ENCODE data around the gene DSCAML1. TPM values are rescaled to one million over a fixed set of nuclear protein-coding genes. Genes with fewer than 3 reads are reported as not detected.
A peak's percentile ranks its signal among the peaks of the same experiment; 100 is the strongest.

Gene DSCAML1
- total RNA-seq, 2 experiments from 2014 or later = 0.29 to 0.67 TPM

DNA sequence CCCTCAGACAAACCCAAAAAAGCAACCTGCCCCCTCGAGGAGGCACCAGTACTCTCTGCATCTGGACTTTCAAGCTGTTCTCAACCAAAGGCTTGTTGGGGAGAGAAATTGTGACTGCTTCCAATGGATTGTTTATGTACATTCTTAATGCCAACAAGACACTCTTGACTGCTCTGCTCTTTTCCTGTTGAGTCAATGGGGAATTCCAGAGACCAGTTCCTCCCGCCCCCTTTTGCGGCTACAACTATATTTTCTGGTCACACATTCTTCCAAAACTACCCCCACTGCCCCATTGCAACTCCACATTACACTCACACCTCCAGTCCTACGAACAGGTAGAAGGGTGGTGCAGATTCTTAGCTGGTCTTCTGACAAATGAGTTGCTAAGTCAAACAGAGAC lies 187.0 kb downstream of the DSCAML1 start:
- CTCF ChIA-PET = interaction anchor here (1.3 to 3.6 kb wide), 2 partner anchors 11 to 184 kb away, joined by 4 to 20 read pairs; no protein-coding TSS in a partner anchor
- DNase-seq = peak; percentile 75
- Mint-ChIP-seq H3K9me3 (no peaks in the 10 kb centered on the region), H3K4me3 (no peak overlapping the region), H3K36me3 (no peaks in the 10 kb centered on the region), H3K4me1 (ENCODE audit: low read depth) (peaks cover 28% of the 10 kb centered on the region), H3K27me3 (peaks cover 6% of the 10 kb centered on the region), H3K27ac (no peak overlapping the region)
- POLR2A ChIA-PET = interaction anchor here (0.7 kb wide), 1 partner anchor 26 kb away, joined by 3 read pairs; no protein-coding TSS in a partner anchor
- intact Hi-C loops (cut with micrococcal nuclease) = loop anchor here (1.0 kb wide), 1 partner anchor 152 kb away; no protein-coding TSS in a partner anchor

DNA sequence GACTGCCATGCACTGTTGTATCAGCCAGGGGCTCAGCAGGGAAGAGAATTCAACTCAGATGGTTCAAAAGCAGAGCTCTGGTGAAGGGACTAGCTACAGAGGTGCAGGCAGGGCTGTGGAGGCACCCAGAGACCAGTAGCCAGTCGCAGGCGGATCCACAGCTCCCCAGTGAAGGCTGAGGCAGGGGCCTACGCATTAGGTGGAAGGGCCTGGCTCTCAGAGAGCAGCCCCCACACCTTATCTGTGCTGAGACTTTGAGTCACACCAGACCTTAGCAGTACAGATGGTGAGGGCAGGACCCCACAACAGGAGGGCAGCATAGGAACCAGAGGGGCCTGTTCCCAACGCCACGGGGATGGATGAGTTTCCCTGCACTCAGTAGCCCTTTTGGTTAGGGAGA lies 189.6 kb downstream of the DSCAML1 start:
- H3K36me3 Mint-ChIP-seq = no peaks in the 10 kb centered on the region
- no peak overlapping the region for H3K4me3 Mint-ChIP-seq
- peaks cover 28% of the 10 kb centered on the region for H3K4me1 Mint-ChIP-seq (ENCODE audit: low read depth)
- H3K27me3 Mint-ChIP-seq = no peaks in the 10 kb centered on the region
- intact Hi-C loops (cut with micrococcal nuclease) = no loop called here
- ChIA-PET CTCF (no interaction called here), POLR2A (no interaction called here)
- no peak overlapping the region for H3K27ac Mint-ChIP-seq
- no peaks in the 10 kb centered on the region for H3K9me3 Mint-ChIP-seq
- DNase-seq = no peak

GRCh38 chr11:117606790-117607189 lies 190.2 kb downstream of the DSCAML1 start:
- H3K27me3 Mint-ChIP-seq = no peaks in the 10 kb centered on the region
- intact Hi-C loops (cut with micrococcal nuclease) = no loop called here
- ChIA-PET POLR2A (no interaction called here), CTCF (no interaction called here)
- H3K4me1 Mint-ChIP-seq (ENCODE audit: low read depth) = peaks cover 28% of the 10 kb centered on the region
- no peaks in the 10 kb centered on the region for H3K9me3 Mint-ChIP-seq
- peak; percentile 22 for DNase-seq
- H3K36me3 Mint-ChIP-seq = no peaks in the 10 kb centered on the region
- H3K27ac Mint-ChIP-seq = no peak overlapping the region
- no peak overlapping the region for H3K4me3 Mint-ChIP-seq

- H3K27ac Mint-ChIP-seq = no peak overlapping the region
- DNase-seq = peak; percentile 34
Measured at GRCh38 chr11:117606211-117606610, 190.8 kb downstream of the DSCAML1 start.

DNA sequence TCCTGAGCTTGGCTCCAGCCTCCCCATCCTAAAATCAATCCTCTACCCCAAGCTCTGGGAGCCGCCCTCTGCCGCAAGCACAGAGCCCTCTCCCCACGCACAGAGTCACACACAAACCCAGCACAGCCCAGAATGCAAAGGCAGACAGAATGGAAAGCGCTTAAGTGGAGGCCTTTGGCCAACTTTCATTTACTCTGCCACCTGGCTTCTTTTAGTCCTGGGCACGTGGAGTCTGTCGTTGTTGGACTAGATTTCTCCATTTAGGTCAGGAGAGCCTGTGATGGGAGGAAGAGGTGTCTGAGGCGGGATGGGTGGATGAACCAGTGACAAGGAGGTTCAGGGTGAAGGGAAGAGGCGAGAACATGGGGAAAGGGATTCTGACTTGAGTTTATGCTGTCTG lies 191.7 kb downstream of the DSCAML1 start:
- Mint-ChIP-seq H3K27ac (no peak overlapping the region), H3K9me3 (no peaks in the 10 kb centered on the region), H3K36me3 (no peaks in the 10 kb centered on the region), H3K4me1 (ENCODE audit: low read depth) (peaks cover 23% of the 10 kb centered on the region), H3K27me3 (peaks cover 2% of the 10 kb centered on the region), H3K4me3 (no peak overlapping the region)
- DNase-seq = no peak
- intact Hi-C loops (cut with micrococcal nuclease) = no loop called here
- POLR2A ChIA-PET = no interaction called here
- CTCF ChIA-PET = interaction anchor here (1.0 kb wide), 1 partner anchor 180 kb away, joined by 4 read pairs; no protein-coding TSS in a partner anchor

More at GRCh38 chr11:117606211-117606610, 190.8 kb downstream of the DSCAML1 start:
- Mint-ChIP-seq H3K27me3 (no peaks in the 10 kb centered on the region), H3K36me3 (no peaks in the 10 kb centered on the region), H3K4me1 (ENCODE audit: low read depth) (peaks cover 28% of the 10 kb centered on the region), H3K9me3 (no peaks in the 10 kb centered on the region), H3K4me3 (no peak overlapping the region)
- CTCF ChIA-PET = interaction anchor here (1.0 kb wide), 1 partner anchor 180 kb away, joined by 4 read pairs; no protein-coding TSS in a partner anchor
- intact Hi-C loops (cut with micrococcal nuclease) = no loop called here
- POLR2A ChIA-PET = no interaction called here

DNA sequence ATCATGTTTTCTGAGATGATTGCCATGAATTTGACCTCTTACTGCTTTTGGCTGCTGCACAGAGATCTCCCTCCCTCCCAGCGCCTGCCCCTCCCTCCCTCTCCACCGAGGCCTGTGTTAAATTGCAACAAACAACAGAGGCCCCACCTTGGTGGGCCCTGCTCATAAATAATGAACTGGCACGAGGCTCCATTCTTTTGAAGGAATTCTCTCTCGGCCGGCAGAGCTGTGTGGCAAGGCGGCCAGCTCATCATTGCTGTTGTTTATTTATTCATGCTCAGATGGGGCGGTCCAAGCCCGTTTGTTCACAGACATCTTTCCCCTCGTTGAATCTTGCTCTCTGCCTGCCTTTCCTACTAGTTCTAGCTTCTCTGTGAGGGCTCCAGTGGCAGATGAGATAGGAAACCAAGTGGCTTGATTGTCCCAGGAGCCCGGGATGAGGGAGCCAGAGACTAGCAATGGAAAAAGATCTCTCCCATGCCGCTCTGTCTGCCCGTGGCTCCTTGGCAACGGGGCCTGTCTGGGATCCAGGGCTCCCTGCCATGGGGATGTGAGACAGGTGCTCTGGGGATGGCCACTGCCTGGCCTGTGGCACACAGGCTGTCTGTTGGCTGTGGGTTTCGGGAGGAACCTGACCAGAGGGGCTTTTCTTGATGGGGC lies 192.6 kb downstream of the DSCAML1 start:
- intact Hi-C loops (cut with micrococcal nuclease) = no loop called here
- ChIA-PET POLR2A (no interaction called here), CTCF (interaction anchor here (1.4 kb wide), 1 partner anchor 17 kb away, joined by 6 read pairs; no protein-coding TSS in a partner anchor)
- no peak for DNase-seq
- H3K27ac Mint-ChIP-seq = no peak overlapping the region
- H3K9me3 Mint-ChIP-seq = no peaks in the 10 kb centered on the region
- H3K4me3 Mint-ChIP-seq = no peak overlapping the region
- H3K4me1 Mint-ChIP-seq (ENCODE audit: low read depth) = peaks cover 15% of the 10 kb centered on the region
- peaks cover 8% of the 10 kb centered on the region for H3K27me3 Mint-ChIP-seq
- no peaks in the 10 kb centered on the region for H3K36me3 Mint-ChIP-seq

DNA sequence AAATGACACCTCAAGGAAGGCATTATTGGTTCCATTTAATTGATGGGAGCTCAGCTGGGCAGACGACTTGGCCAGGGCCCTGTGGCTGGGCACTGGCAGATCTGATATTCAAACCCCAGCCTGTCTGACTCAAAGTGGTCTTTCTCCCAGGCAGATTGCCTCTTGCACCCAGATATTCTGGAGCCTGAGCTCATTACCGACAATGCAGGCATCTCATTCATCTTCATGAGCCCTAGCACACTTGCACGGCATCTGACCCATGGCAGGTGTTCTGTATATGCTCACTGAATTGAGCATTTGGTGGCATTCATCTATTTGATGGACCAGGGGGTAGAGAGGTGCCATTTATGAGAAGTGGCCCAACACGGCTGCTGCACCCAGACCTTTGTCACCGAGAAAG lies 193.1 kb downstream of the DSCAML1 start:
- intact Hi-C loops (cut with micrococcal nuclease) = no loop called here
- Mint-ChIP-seq H3K27ac (no peak overlapping the region), H3K4me3 (no peak overlapping the region), H3K9me3 (no peaks in the 10 kb centered on the region), H3K4me1 (ENCODE audit: low read depth) (peaks cover 14% of the 10 kb centered on the region), H3K36me3 (no peaks in the 10 kb centered on the region), H3K27me3 (peaks cover 12% of the 10 kb centered on the region)
- no peak for DNase-seq
- ChIA-PET POLR2A (no interaction called here), CTCF (interaction anchor here (0.7 to 1.4 kb wide), 2 partner anchors 17 to 178 kb away, joined by 3 to 6 read pairs; no protein-coding TSS in a partner anchor)

- no peak for DNase-seq
- CTCF ChIA-PET = no interaction called here
- Mint-ChIP-seq H3K4me1 (ENCODE audit: low read depth) (peaks cover 2% of the 10 kb centered on the region), H3K9me3 (no peaks in the 10 kb centered on the region), H3K4me3 (no peak overlapping the region), H3K27me3 (peaks cover 20% of the 10 kb centered on the region), H3K36me3 (no peaks in the 10 kb centered on the region), H3K27ac (no peak overlapping the region)
- POLR2A ChIA-PET = no interaction called here
- intact Hi-C loops (cut with micrococcal nuclease) = no loop called here
Measured at GRCh38 chr11:117601006-117601708, 195.9 kb downstream of the DSCAML1 start.

DNA sequence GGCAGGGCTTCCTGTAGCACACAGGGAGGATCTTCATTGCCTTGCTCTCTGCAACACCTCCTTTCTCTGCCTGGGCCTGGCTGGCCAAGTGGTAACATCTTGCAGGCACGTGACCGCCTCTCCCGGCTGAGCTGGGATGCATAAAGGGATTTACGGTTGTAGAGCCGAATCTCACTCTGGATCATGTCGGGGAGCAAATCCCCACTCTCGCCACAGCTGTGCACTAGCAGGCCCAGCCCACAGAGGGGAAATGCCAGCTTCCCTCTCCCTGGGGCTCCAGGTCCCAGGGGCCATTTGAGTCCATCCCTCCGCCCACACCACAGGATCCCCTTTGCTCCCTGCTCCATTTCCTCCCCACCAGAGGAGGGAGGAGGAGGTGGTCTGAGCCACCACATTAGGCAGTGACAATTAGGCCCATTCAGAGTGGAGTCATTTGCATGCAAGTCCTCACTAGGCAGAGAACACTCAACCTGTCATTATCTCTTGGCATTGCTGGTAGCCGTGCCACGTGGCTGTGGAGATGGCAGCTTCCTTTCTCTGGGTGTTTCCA lies 196.7 kb downstream of the DSCAML1 start:
- DNase-seq = no peak
- no peaks in the 10 kb centered on the region for H3K36me3 Mint-ChIP-seq
- no peaks in the 10 kb centered on the region for H3K4me1 Mint-ChIP-seq (ENCODE audit: low read depth)
- H3K4me3 Mint-ChIP-seq = no peak overlapping the region
- intact Hi-C loops (cut with micrococcal nuclease) = no loop called here
- H3K27ac Mint-ChIP-seq = no peak overlapping the region
- ChIA-PET POLR2A (no interaction called here), CTCF (no interaction called here)
- peaks cover 21% of the 10 kb centered on the region for H3K27me3 Mint-ChIP-seq
- H3K9me3 Mint-ChIP-seq = no peaks in the 10 kb centered on the region

GRCh38 chr11:117597071-117597470 lies 199.9 kb downstream of the DSCAML1 start:
- H3K4me3 Mint-ChIP-seq = no peak overlapping the region

GRCh38 chr11:117595440-117595839 lies 201.6 kb downstream of the DSCAML1 start:
- Mint-ChIP-seq H3K36me3 (no peaks in the 10 kb centered on the region), H3K27me3 (peaks cover 20% of the 10 kb centered on the region), H3K4me3 (no peak overlapping the region), H3K27ac (no peak overlapping the region), H3K4me1 (ENCODE audit: low read depth) (no peaks in the 10 kb centered on the region), H3K9me3 (no peaks in the 10 kb centered on the region)
- POLR2A ChIA-PET = no interaction called here
- CTCF ChIA-PET = no interaction called here
- intact Hi-C loops (cut with micrococcal nuclease) = no loop called here
- DNase-seq = no peak

More at GRCh38 chr11:117597071-117597470, 199.9 kb downstream of the DSCAML1 start:
- no peaks in the 10 kb centered on the region for H3K4me1 Mint-ChIP-seq (ENCODE audit: low read depth)
- H3K27me3 Mint-ChIP-seq = peaks cover 23% of the 10 kb centered on the region
- no peaks in the 10 kb centered on the region for H3K9me3 Mint-ChIP-seq
- ChIA-PET POLR2A (no interaction called here), CTCF (no interaction called here)
- no peaks in the 10 kb centered on the region for H3K36me3 Mint-ChIP-seq
- H3K27ac Mint-ChIP-seq = no peak overlapping the region
- peak; percentile 66 for DNase-seq
- intact Hi-C loops (cut with micrococcal nuclease) = no loop called here

DNA sequence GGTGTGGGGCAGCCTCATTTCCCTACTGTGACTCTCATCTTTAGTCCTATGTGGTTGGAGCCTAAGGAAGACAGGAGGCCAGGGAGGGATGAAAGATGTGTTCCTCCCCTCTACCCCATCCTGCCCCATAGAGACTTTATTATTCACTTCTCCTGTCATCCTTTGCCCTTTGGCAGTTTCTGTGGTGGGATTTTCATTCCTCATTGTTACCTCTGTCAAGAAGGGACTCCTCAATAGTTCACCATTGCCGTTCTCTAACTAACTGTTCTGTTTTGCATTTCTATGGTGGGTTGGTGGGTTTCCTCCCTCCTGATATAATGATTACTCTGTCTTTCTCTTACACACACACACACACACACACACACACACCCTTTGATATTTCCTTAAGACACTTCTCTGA lies 202.3 kb downstream of the DSCAML1 start:
- CTCF ChIA-PET = no interaction called here
- intact Hi-C loops (cut with micrococcal nuclease) = no loop called here
- POLR2A ChIA-PET = no interaction called here
- Mint-ChIP-seq H3K4me1 (ENCODE audit: low read depth) (no peaks in the 10 kb centered on the region), H3K4me3 (no peak overlapping the region), H3K36me3 (no peaks in the 10 kb centered on the region), H3K27me3 (peaks cover 17% of the 10 kb centered on the region), H3K27ac (no peak overlapping the region), H3K9me3 (no peaks in the 10 kb centered on the region)
- DNase-seq = no peak
